Lower leg skin (tissue), 4 donors: ENCODE results near the gene RAP1A. TPM values are rescaled to one million over a fixed set of nuclear protein-coding genes. Genes with fewer than 3 reads are reported as not detected.
A peak's percentile ranks its signal among the peaks of the same experiment; 100 is the strongest.

Experiments
- DNase-seq, 2 donors: peaks; one replicate each; pipeline ENCODE4 v3.0.0-alpha.2; 2019; ENCODE audit warnings: low spot score in 2 of 2
- H3K4me3 ChIP-seq: fragments of 200-600 bp; sonication (generic); 2 replicates; pipeline ENCODE4 v1.5.1; 2017; ENCODE audit warnings: mild to moderate bottlenecking, low read depth; ENCODE audit not compliant: poor library complexity, severe bottlenecking
- POLR2A ChIP-seq, 2 donors: fragments of 450-650 bp; IDR thresholded peaks; one replicate each; pipeline ENCODE4 v1.6.1; 2016 to 2017; ENCODE audit warnings: antibody characterized with exemption in 2 of 2, mild to moderate bottlenecking in 1 of 2, moderate library complexity in 1 of 2
- WGBS, 2 donors: methylation state at CpG; one replicate each; pipeline ENCODE4 v1.1.5; 2018; 5-methylcytosine and 5-hydroxymethylcytosine counted together
- intact Hi-C: fragments of 100-400 bp; cut with DNase I; formaldehyde crosslinking; loops from one replicate; pipeline ENCODE4 v1.15.0; 2023; ENCODE audit warnings: low total_unique reads
- total RNA-seq, 4 donors: library from RNA; depleted of rRNA; stranded (reverse); fragments of >200 nt; gene quantifications; one replicate each; pipeline ENCODE4 v1.1.0, GENCODE V29; 2016
- TF ChIP-seq, protein P1 (sequence below), 3 donors: fragments of 450-650 bp; IDR thresholded peaks; one replicate each; pipeline ENCODE4 v1.5.1; 2016; ENCODE audit warnings: antibody characterized with exemption in 3 of 3, mild to moderate bottlenecking in 3 of 3, moderate library complexity in 2 of 3

RAP1A gene
- 10 to 100 TPM; 25.5 to 33.8 (median 31.0) TPM for total RNA-seq

GRCh38 chr1:111619635-111620440 lies at the start of gene RAP1A:
Gene RAP1A (plus strand): TSS chr1:111619789. CDS start chr1:111691361, 71,572 bp downstream.
- 0 to 2% methylated on average over 23 to 61 of the region's 79 CpGs for WGBS, 2 donors
- TF ChIP-seq, protein P1, sequence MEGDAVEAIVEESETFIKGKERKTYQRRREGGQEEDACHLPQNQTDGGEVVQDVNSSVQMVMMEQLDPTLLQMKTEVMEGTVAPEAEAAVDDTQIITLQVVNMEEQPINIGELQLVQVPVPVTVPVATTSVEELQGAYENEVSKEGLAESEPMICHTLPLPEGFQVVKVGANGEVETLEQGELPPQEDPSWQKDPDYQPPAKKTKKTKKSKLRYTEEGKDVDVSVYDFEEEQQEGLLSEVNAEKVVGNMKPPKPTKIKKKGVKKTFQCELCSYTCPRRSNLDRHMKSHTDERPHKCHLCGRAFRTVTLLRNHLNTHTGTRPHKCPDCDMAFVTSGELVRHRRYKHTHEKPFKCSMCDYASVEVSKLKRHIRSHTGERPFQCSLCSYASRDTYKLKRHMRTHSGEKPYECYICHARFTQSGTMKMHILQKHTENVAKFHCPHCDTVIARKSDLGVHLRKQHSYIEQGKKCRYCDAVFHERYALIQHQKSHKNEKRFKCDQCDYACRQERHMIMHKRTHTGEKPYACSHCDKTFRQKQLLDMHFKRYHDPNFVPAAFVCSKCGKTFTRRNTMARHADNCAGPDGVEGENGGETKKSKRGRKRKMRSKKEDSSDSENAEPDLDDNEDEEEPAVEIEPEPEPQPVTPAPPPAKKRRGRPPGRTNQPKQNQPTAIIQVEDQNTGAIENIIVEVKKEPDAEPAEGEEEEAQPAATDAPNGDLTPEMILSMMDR (IDR thresholded peaks at IDR 0.05): no peak
- peak in 1 of 2 donors; percentile 63 for TF ChIP-seq POLR2A (IDR thresholded peaks at IDR 0.05)
- intact Hi-C loops: no loop called here
- peak; percentile 93 to 98 for DNase-seq
- peak within 1 kb of the TSS; percentile 71 for H3K4me3 ChIP-seq

GRCh38 chr1:111569913-111570312 lies 49.7 kb upstream of the RAP1A start:
- DNase-seq: no peak
- 79 to 85% methylated on average over 3 of the region's 3 CpGs for WGBS, 2 donors
- no peak overlapping the region for H3K4me3 ChIP-seq
- TF ChIP-seq, protein P1 (IDR thresholded peaks at IDR 0.05): no peak
- no peak for TF ChIP-seq POLR2A (IDR thresholded peaks at IDR 0.05)
- intact Hi-C loops: no loop called here

DNA sequence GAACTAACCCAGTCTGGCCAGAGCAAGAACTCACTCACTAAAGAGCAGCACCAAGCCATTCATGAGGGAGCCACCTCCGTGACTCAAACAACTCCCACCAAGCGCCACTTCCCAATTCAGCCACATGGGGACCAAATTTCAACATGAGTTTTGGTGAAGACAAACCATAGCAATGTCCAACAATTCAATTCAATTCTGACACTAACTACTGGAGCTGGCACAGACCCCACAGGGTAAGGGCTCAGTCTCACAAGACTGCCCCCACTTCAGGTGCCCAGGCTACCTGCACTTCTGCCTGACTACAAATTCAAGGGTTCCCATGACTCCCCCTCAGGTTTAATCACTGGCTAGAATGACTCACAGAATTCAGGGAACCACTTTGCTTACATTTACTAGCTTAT lies 48.8 kb upstream of the RAP1A start:
- TF ChIP-seq, protein P1 (IDR thresholded peaks at IDR 0.05): no peak
- no peak for TF ChIP-seq POLR2A (IDR thresholded peaks at IDR 0.05)
- no peak overlapping the region for H3K4me3 ChIP-seq
- intact Hi-C loops: no loop called here
- no peak for DNase-seq
- WGBS, 2 donors: 73 to 83% methylated on average over 2 of the region's 2 CpGs

- WGBS, 2 donors: 65 to 80% methylated on average over 3 of the region's 3 CpGs
- TF ChIP-seq, protein P1 (IDR thresholded peaks at IDR 0.05): no peak
- TF ChIP-seq POLR2A (IDR thresholded peaks at IDR 0.05): no peak
- DNase-seq: no peak
- intact Hi-C loops: no loop called here
- H3K4me3 ChIP-seq: no peak overlapping the region
These were observed 48.4 kb upstream of the RAP1A start for GRCh38 chr1:111571239-111571638.

GRCh38 chr1:111571987-111572386 lies 47.6 kb upstream of the RAP1A start:
- 21 to 38% methylated on average over 2 of the region's 2 CpGs for WGBS, 2 donors
- intact Hi-C loops: no loop called here
- DNase-seq: no peak

More at GRCh38 chr1:111571987-111572386, 47.6 kb upstream of the RAP1A start:
- TF ChIP-seq, protein P1 (IDR thresholded peaks at IDR 0.05): no peak
- no peak for TF ChIP-seq POLR2A (IDR thresholded peaks at IDR 0.05)
- no peak overlapping the region for H3K4me3 ChIP-seq
